ENCODE data around the gene UEVLD. TPM values are rescaled to one million over a fixed set of nuclear protein-coding genes. Genes with fewer than 3 reads are reported as not detected.

Gene UEVLD
- total RNA-seq, 1 experiment from 2014 or later, result 40.2 TPM

DNA sequence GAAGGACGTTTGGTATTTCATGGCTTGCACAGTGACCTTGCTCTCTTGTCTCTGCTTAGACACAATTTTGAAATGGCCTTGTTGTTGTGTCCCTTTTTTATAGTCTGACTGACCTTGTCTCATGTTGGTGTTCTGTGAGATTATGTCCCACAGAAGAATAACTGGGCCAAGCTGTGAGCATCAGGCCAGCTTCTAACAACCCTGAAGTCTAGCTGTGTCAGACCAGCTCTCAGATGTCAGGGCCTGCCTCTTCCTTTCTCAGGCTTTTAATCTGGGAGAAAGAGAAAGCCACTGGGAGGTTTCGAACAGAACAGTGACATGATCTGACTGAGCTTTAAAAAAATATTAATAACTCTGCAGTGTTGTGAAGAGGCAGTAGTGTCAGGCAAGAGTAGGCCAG is 2.0 kb upstream of the UEVLD start:
- no peak for DNase-seq (ENCODE audit: low read depth)

DNA sequence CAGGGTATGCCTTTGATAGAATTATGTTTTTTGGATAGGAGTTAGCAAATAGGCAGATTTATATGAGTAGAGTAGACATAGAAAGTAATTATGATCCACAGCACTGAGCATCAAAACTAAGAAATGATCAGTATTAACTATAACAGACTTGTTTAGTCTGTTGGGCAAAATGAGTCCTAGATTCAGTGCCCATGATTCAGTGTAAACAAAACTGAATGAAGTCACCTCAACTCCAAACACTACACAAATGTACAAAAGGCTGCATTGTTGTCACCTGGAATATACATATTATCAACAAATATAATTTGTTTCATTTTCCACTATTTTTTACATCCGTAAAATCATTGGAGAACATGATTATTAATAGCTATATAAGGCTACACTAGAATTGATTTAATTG is 6.7 kb downstream of the UEVLD start:
- DNase-seq (ENCODE audit: low read depth), result no peak

DNA sequence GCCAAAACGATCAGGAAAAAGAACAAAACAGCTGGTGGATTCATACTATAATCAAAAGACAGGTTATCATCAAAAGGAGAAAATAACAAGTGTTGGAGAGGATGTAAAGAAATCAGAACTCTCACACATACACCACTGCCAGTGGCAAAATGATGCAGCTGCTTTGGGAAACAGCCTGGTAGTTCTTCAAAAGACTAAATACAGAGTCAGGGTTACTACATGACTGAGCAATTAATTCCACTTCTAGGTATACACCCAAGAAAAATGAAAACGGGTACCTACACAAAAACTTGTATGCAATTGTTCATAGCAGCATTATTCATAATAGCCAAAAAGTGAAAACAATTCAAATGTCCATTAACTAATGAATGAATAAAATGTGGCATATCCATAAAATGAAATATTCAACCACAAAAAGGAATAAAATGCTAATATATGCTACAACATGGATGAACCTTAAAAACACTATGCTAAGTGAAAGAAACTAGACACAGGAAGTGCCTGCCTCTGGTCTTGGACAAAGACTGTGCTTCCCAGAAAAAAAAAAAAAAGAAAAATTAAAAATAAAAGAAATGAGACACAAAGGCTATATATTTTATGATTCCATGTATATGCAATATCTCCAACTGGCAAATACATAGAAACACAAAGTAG is 8.3 kb downstream of the UEVLD start:
- DNase-seq (ENCODE audit: low read depth), result no peak

DNA sequence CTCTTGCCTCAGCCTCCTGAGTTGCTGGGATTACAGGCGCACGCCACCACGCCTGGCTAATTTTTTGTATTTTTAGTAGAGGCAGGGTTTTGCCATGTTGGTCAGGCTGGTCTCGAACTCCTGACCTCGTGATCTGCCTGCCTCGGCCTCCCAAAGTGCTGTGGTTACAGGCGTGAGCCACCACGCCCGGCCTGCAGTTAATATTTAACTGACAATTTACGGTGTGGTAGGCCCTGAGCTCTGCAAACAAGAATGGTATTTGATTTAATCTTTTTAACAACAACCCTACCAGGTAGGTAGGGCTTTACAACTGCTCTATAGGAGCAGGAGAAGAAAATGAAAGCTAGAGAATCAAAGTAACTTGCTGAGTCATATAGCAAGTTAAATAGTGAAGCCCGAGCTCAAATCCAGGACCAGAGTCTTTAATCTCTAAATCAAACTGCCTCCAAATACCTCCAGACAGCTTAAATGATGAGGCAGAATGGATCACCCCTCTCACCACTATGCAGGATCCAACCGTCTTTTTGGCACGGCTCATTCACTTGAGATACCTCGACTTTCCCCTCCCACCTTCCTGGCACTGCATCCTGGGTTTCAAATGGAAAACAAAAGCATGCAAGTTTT is 9.4 kb downstream of the UEVLD start:
- DNase-seq (ENCODE audit: low read depth), result no peak

DNA sequence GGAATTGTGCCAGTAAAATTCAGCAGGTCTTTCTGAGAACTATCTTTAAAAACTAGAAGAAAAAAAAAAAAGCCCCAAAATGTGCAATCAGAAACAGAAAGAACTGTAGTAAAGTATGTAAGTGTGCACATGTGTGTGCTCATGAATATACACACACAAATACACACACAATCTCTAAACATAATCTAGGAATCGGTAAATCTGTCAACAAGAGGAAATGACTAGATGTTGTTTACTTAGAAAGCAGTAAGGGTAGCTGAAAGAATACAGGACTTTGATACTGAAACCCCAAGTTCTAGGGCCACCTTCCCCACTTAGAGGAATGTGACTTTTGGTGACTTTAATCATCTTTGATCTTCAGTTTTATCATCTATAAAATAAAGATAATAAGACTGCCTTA is 13.2 kb downstream of the UEVLD start:
- DNase-seq (ENCODE audit: low read depth), result no peak

DNA sequence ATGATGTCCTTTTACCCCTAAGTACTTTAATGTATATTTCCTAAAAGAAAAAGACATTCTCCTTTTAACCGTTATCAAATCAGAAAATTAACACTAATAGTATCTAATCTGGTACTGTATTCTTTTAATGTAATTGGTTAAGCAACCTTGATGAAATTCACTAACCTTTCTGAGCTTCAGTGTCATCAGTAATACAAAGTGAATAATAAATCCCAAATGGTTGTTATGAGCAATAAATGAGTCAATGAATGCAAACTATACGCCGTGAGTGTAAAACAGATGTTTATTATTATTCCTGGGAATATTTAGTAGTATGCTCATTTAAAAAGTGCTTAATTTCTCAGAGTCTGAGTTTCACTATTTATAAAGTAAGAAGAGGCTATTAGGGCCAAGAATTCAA is 21.5 kb downstream of the UEVLD start:
- DNase-seq (ENCODE audit: low read depth), result no peak

DNA sequence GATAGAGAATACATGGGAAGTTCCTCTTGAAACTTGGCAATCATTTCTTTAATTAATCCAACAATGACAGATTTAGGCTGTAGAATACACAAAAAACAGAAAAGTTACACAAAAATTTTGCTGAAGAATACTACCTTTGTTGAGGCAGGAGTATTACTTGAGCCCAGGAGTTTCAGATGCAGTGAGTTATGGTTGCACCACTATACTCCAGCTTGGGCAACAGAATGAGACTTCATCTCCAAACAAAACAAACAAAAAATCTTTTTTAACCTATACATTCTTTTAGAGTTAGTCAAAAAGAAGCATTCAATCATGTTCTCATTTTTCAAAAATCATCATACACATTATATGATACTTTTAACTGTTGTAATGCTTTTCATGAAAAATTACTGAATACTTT is 22.1 kb downstream of the UEVLD start:
- no peak for DNase-seq (ENCODE audit: low read depth)

DNA sequence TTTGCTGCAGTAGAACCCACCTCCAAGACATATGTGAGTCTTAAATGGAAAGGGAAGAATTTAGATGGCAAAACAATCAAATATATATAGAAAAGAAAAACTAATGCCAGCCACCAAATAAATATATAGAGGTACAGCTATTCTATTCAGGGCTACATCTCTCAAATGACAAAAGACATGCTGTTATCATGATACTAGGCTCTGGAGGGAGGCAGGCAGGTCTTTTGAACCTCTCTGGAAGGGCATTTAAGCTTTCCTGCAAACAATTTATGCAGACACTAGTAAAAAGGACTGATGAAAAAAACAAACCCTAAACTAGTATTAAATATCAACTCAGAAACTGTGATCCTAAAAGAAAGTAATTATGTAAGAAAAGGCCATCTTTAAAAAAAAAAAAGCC is 24.4 kb downstream of the UEVLD start:
- no peak for DNase-seq (ENCODE audit: low read depth)

DNA sequence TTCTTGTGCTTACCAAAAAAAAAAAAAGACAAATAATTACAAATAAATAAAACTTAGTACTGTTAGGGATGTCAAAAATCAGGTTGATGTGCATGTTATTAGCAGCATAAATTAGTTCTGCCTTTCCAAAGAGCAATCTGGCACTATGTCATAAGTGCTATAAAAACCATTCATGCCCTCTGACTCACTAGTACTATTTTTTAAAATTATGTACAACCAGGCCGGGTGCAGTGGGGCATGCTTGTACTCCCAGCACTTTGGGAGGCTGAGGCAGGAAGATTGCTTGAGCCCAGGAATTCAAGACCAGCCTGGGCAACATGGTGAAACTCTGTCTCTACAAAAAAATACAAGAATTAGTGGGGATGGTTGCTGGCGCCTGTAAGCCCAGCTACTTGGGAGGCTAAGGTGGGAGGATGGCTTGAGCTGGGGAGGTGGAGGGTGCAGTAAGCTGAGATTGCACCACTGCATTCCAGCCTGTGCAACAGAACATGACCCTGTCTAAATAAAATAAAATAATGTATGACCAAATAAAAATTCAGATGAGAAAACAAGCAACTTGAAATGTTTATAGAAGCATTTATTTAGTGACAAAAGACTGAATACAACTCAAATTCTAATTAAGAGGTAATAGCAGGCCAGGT is 25.3 kb downstream of the UEVLD start:
- DNase-seq (ENCODE audit: low read depth), result no peak

DNA sequence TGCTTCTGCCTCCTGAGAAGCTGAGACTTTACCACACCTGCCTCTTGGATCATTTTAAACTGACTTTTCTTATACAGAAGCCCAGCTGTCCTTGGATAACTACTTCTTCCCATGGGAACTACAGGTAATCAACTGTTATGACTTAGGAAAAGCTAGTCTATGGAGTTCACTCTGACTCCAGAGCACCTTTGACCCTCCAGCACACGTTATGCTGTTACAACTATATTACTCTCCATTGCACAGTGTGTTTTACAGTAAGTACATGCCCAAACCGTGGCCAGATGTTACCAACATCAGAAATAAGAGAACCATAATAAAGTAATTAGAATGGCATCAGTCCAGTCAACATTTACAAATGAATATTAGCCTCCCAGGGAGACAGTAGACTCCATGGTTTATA is 40.5 kb downstream of the UEVLD start:
- no peak for DNase-seq (ENCODE audit: low read depth)

DNA sequence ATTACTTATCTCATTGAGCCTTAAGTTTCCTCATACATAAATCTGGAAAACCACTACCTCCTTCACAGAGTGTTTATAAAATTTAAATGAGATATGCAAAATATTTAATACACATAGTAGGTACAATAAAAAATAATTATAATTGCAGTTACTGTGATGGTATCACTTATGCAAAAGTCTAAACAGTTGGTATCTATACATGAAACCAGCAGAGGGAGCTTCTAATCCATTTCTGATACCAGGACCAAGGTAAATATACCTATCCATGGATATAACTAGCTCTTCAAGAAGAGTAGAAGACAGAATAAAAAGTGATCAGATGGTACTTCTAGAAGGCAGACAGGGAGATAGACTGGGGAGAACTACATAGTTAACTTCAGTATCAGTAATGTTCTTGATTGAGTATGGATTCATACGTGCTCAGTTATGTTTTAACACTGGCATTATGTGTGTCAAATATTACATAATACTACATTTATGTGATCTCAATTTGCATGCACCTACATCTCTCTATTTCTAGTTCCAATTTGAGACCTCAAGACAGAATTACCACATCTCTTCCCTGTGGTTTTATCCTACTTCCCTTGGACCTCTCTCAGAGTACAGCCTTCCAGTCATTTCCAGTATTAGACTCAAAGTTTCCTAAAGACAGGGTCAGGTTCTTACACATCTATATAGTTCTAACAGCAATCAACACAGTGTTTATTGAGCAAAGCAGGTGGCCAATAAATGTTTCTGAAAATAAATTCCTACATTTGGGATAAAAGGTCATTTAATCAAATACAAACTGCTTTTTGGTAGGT is 48.1 kb downstream of the UEVLD start:
- DNase-seq (ENCODE audit: low read depth), result no peak

DNA sequence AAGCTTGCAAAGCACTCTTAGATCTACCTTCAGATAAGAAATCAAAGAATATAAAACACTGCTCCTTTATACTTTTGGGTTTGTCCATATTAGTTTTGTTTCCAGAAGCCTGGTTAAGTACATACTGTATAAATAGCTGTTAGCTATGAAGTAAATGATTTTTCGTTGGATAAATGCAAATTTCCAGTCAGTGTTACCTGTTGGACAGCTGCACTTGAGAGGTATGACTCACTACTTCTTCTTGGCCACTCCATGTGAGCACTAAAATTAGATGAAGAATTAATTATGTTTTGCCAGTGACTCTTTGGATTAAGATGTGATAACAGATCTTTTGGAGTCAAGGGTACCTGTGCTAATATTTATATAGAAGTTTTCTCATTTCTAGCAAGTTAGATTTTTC is 52.3 kb downstream of the UEVLD start:
- DNase-seq (ENCODE audit: low read depth), result no peak

DNA sequence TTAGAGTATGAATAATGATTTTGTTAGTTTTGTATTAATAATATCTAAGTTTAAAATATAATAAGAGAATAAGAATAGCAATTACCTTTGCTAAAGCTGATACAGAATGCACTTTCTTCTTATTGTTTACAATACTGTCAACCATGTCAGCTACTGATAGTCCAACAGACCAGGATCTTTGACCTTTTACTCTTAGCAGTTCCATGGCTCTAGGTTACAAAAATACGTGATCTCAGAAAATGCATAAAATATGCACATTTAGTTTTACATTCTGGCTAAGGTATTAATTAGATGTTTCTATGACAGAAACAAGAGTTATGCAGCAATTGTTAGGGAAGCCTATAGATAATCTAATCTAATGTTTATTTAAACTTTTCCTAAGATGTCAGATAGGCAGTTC is 54.3 kb downstream of the UEVLD start:
- DNase-seq (ENCODE audit: low read depth), result no peak

DNA sequence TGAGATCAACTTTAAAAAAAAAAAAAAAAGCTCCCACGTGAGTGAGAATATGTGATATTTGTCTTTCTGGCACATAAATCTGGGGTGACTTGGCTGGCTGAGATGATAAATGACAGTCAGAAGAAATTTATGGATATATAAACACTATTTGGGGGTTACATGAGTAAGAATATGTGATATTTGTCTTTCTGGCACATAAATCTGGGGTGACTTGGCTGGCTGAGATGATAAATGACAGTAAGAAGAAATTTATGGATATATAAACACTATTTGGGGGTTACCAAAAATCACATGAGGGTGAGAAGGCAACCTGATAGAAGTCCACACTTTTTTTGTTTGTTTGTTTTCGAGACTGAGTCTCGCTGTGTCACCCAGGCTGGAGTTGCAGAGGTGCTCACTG is 55.2 kb downstream of the UEVLD start:
- DNase-seq (ENCODE audit: low read depth), result no peak

DNA sequence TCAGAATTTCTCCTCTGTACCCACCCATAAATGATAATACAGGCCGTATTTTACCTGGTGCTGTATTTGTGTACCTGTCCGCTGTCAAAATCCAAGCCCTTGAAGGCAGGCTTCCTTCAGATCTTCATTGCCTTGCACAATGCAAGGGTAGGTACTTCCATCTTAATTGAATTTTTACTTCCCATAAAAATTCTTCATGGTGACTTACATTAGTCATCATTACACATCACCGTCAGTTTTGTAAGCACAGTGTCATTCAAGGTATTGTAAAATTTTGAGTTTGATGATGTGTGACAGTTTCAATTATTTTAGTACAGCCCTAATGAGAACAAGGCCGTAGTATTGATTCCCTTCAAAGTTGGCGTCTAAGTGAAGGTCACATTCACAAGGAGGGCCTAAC is 61.0 kb downstream of the UEVLD start:
- peak; percentile 42 for DNase-seq (ENCODE audit: low read depth)

DNA sequence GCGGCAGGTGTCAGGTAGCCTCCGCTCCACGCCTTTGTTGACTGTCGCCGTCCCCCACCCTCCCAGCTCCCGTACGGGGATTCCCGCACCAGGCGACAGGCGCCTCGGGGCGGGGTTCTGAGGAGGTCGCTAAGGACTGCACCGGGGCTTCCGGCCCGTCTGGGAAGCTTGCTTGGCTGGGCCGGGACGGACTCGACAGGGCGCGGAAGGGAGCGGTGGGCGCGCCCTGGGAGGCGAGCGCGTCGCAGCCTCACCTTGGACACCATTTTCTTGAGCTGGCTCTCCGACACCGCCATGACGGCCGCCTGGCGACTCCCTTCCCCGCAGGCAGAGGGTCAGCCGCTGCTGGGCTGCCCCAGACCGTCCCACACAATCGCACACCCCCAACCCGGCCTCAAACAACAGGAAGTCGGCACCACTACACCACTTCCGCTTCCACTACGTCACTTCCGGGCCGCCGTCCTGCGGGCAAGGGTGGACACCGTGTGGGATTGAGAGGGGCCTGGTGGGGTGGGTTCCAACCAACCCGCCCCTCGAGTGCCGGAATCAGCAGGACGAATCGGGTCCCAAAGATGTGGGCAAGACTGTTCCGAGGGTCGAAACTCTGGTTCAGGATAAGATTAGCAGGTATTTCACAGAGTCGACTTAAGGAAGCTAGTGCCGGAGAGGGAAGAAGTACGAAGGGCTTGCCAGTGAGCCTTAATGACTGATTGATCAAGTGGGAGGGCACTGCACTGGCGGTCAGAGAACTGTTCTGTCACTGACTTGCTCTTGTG is 61.8 kb downstream of the UEVLD start, which contains the start of gene TSG101:
TSS of gene TSG101 (minus strand) at position 422 of the 776 bp plus-strand sequence. CDS start at position 296, 126 bp downstream.
- DNase-seq (ENCODE audit: low read depth), result peak; percentile 89

DNA sequence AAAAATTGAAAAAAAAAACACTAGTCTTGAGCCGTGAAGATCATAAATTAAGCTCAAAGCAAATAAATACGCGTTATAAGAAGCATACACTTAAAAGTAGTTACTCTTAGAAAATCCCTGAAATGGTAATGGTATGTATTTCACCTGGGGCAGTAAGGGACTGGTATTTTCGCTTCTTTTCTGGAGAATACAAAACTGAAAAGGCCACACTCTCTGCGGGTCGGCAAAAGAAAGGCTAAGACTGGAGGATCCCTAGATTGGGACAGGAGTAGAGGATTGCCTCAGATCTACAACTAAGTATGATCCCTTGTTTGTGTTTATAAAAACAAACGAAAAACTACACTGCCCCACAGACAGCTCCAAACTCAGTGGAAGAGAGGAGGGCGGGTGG is 62.4 kb downstream of the UEVLD start:
- DNase-seq (ENCODE audit: low read depth), result no peak

DNA sequence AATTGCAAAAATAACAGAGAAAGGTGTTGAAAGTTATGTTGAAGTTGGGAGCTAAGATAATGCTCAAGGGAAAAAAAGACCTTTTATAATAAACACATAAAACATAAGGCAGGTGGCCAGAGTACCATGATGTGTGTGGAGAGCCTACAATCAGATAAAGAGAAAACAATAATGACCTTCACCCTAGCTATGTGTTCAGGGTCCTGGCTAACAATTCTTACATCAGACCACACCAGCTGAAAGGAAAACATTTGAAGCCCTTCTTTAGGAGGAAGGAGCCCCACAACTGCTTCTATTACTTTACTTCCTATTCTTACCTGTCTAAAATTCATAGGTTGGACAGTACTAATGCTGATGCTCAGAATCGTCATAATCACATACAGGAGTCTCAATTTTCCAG is 64.3 kb downstream of the UEVLD start:
- no peak for DNase-seq (ENCODE audit: low read depth)

DNA sequence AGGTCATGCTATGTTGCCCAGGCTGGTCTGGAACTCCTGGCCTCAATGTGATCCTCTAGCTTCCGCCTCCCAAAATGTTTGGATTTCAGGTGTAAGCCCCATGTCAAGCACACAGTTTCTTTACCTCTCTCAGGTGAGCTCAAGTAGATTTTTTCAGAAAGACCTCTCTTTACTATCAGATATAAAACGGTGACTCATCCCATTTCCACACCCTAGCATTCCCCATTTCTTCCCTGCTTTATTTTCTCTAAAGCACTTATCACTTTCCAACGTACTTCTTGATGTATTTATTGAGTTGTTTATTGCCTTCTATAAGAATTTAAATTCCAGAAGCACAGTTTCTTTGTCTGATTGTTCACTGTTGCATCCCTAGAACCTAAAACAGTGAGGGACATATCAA is 65.5 kb downstream of the UEVLD start:
- no peak for DNase-seq (ENCODE audit: low read depth)

DNA sequence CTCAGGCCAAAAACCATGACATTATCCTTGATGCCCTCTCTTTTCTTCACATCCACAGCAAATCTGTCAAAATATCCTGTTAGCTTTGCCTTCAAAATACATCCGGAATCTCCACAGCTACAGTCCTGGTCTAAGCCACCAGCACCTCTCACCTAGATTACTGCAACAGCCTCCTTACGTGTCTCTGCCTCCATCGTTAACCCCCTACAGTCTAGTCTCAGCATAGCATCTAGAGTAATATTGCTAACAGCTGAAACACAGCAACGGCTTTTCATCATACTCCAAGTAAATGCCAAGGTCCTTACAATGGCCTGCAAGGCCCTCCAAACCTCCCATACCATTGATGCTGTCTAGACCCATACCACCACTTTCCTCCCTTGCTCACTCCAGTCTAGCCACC is 66.1 kb downstream of the UEVLD start:
- peak; percentile 0 for DNase-seq (ENCODE audit: low read depth)

DNA sequence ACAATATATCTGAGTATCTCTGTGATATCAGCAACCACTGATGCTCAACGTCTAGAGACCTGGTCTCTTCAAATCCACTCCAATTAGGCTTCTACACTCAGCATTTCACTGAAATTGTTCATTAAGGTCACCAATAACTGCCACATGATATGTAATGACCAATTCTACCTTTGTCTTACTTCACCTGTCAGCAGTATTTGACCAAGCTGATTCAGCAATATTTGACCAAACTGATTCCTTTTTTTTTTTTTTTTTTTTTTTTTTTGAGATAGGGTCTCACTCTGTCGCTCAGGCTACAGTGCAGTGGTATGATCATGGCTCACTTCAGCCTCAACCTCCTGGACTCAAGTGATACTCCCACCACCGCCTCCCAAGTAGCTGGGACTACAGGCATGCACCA is 67.4 kb downstream of the UEVLD start:
- no peak for DNase-seq (ENCODE audit: low read depth)

DNA sequence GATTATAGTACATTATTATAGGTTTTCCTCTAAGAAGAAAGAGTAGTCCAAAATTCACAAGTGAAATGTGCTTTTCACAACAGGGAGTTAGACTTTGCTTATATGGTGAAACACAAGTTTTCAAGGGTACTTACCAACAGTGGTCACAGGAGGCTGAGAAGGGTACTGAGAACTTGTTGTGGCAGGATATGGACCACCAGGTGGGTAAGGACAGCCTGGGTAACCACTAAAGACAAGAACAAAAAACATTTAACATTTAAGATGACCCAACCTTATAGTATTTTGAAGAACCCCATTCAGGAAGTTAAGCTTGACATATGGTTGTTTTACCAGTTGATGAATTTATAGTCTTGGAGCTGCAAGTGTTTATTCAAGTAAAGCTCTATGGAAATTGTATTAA is 86.2 kb downstream of the UEVLD start:
- DNase-seq (ENCODE audit: low read depth), result no peak

Measured in LHCN-M2 (cell line).